Gastrocnemius medialis (tissue), 4 donors: ENCODE measurements around the gene ZBTB17. TPM values are rescaled to one million over a fixed set of nuclear protein-coding genes. Genes with fewer than 3 reads are reported as not detected.
A peak's percentile ranks its signal among the peaks of the same experiment; 100 is the strongest.

Experiments used
- ATAC-seq, 2 donors: fragments of 150-250 bp; one replicate each; pipeline ENCODE4 v1.9.1; 2016
- DNase-seq, 2 donors: peaks; one replicate each; pipeline ENCODE4 v3.0.0-alpha.2; 2019
- H3K27ac ChIP-seq, 4 donors: fragments of 200-600 bp; sonication (generic); 1 replicate in 1 of 4; 2 replicates in 3 of 4; pipeline ENCODE4 v1.5.1; 2016 to 2018; ENCODE audit warnings: mild to moderate bottlenecking in 2 of 4, moderate library complexity in 1 of 4
- H3K27me3 ChIP-seq, 3 donors: fragments of 200-600 bp; sonication (generic) in 2 of 3; 1 replicate in 1 of 3; 2 replicates in 2 of 3; pipeline versions ENCODE4 v1.5.1 to v1.6.0; 2016 to 2019; ENCODE audit warnings: mild to moderate bottlenecking in 1 of 3, moderate library complexity in 1 of 3
- H3K36me3 ChIP-seq, 2 donors: fragments of 200-600 bp; sonication (generic) in 1 of 2; one replicate each; pipeline ENCODE4 v1.5.1; 2017 to 2018
- H3K4me1 ChIP-seq, 2 donors: fragments of 200-600 bp; sonication (generic) in 1 of 2; one replicate each; pipeline ENCODE4 v1.5.1; 2016 to 2017; ENCODE audit warnings: mild to moderate bottlenecking in 2 of 2
- H3K4me3 ChIP-seq, 4 donors: fragments of 200-600 bp; sonication (generic) in 3 of 4; 1 replicate in 1 of 4; 2 replicates in 3 of 4; pipeline ENCODE4 v1.5.1; 2016 to 2019; ENCODE audit warnings: mild to moderate bottlenecking in 2 of 4
- H3K9me3 ChIP-seq, 3 donors: fragments of 200-600 bp; sonication (generic) in 2 of 3; 1 replicate in 1 of 3; 2 replicates in 2 of 3; pipeline ENCODE4 v1.5.1; 2016 to 2019
- CTCF ChIP-seq, 5 experiments: fragments of 450-650 bp in 3 of 5; fragments of 200-600 bp in 2 of 5; sonication (generic) in 2 of 5; IDR thresholded peaks in 4 of 5; conservative IDR thresholded peaks in 1 of 5; 1 replicate in 4 of 5; 2 replicates in 1 of 5; pipeline ENCODE4 v1.5.1; 2016 to 2019; ENCODE audit warnings: antibody characterized with exemption in 5 of 5, mild to moderate bottlenecking in 3 of 5, moderate library complexity in 3 of 5
- POLR2A ChIP-seq, 2 donors: fragments of 450-650 bp; IDR thresholded peaks; one replicate each; pipeline ENCODE4 v1.6.1; 2017; ENCODE audit warnings: antibody characterized with exemption in 2 of 2, mild to moderate bottlenecking in 2 of 2, moderate library complexity in 2 of 2
- in situ Hi-C, 4 donors: fragments of 200-750 bp; cut with MboI; loops; one replicate each; pipeline versions ENCODE4 v1.15.0 to v1.8.0; 2017; ENCODE audit warnings: low sequenced_read_pairs in 4 of 4
- intact Hi-C: fragments of 100-400 bp; cut with DNase I; formaldehyde crosslinking; loops from one replicate; pipeline ENCODE4 v1.15.1; 2023; ENCODE audit warnings: low total_unique reads
- total RNA-seq, 4 donors: library from RNA; depleted of rRNA; stranded (reverse); fragments of >200 nt; gene quantifications; one replicate each; pipeline versions ENCODE4 v1.1.0 to v1.2.3, GENCODE V29; 2016

ZBTB17 gene
- total RNA-seq, 4 donors from 2014 or later: 25.9 to 44.1 (median 31.5) TPM

GRCh38 chr1:15938628-15939161 is 37.2 kb downstream of the ZBTB17 start:
- intact Hi-C loops: no loop called here
- H3K27ac ChIP-seq: peak overlapping the region in 3 of 4 donors; percentile 26 to 58 (median 44)
- ATAC-seq: no peak

GRCh38 chr1:15937706-15938168 is 38.2 kb downstream of the ZBTB17 start:
- Histone ChIP-seq H3K9me3 (no peaks in the 10 kb centered on the region), H3K4me1 (peaks cover 8% of the 10 kb centered on the region in 2 donors), H3K36me3 (peaks cover 0 to 93% of the 10 kb centered on the region in 2 donors), H3K27ac (peak overlapping the region in 1 of 4 donors; percentile 1), H3K4me3 (no peak overlapping the region), H3K27me3 (no peaks in the 10 kb centered on the region)
- ATAC-seq: no peak
- in situ Hi-C loops: no loop called here
- no peak for TF ChIP-seq CTCF (IDR thresholded peaks at IDR 0.05 in 4 of 5, conservative IDR thresholded peaks at IDR 0.05 in 1 of 5)
- no peak for TF ChIP-seq POLR2A (IDR thresholded peaks at IDR 0.05)
- no peak for DNase-seq
- intact Hi-C loops: no loop called here

More at GRCh38 chr1:15938628-15939161, 37.2 kb downstream of the ZBTB17 start:
- H3K27me3 ChIP-seq: no peaks in the 10 kb centered on the region
- peaks cover 0 to 93% of the 10 kb centered on the region in 2 donors for H3K36me3 ChIP-seq
- in situ Hi-C loops: no loop called here
- H3K4me1 ChIP-seq: peaks cover 8% of the 10 kb centered on the region in 2 donors
- H3K4me3 ChIP-seq: no peak overlapping the region
- no peak for DNase-seq
- H3K9me3 ChIP-seq: no peaks in the 10 kb centered on the region
- no peak for TF ChIP-seq CTCF (IDR thresholded peaks at IDR 0.05 in 4 of 5, conservative IDR thresholded peaks at IDR 0.05 in 1 of 5)
- TF ChIP-seq POLR2A (IDR thresholded peaks at IDR 0.05): no peak

- H3K4me3 ChIP-seq: no peak overlapping the region
- peaks cover 0 to 93% of the 10 kb centered on the region in 2 donors for H3K36me3 ChIP-seq
- H3K4me1 ChIP-seq: peaks cover 8% of the 10 kb centered on the region in 2 donors
- TF ChIP-seq POLR2A (IDR thresholded peaks at IDR 0.05) (no peak), CTCF (IDR thresholded peaks at IDR 0.05 in 4 of 5, conservative IDR thresholded peaks at IDR 0.05 in 1 of 5) (no peak)
- peak overlapping the region in 1 of 4 donors; percentile 1 for H3K27ac ChIP-seq
- in situ Hi-C loops (no loop called here), intact Hi-C loops (no loop called here)
- no peaks in the 10 kb centered on the region for H3K9me3 ChIP-seq
- ATAC-seq (no peak), DNase-seq (no peak)
- no peaks in the 10 kb centered on the region for H3K27me3 ChIP-seq
These were observed 38.8 kb downstream of the ZBTB17 start for GRCh38 chr1:15937146-15937545.

- ATAC-seq (no peak), DNase-seq (no peak)
- no peak overlapping the region for H3K4me3 ChIP-seq
- peaks cover under 1% of the 10 kb centered on the region in 2 donors for H3K4me1 ChIP-seq
- H3K27me3 ChIP-seq: no peaks in the 10 kb centered on the region
- intact Hi-C loops: no loop called here
- in situ Hi-C loops: no loop called here
- H3K27ac ChIP-seq: no peak overlapping the region
- TF ChIP-seq POLR2A (IDR thresholded peaks at IDR 0.05): no peak
- no peak for TF ChIP-seq CTCF (IDR thresholded peaks at IDR 0.05 in 4 of 5, conservative IDR thresholded peaks at IDR 0.05 in 1 of 5)
- no peaks in the 10 kb centered on the region for H3K9me3 ChIP-seq
- H3K36me3 ChIP-seq: peaks cover 0 to 100% of the 10 kb centered on the region in 2 donors
These were observed 39.9 kb downstream of the ZBTB17 start for GRCh38 chr1:15936025-15936424.
